Medulla oblongata (tissue), 1 donor: ENCODE measurements around the gene APOO.

Source experiments
- DNase-seq: peaks from one replicate; pipeline ENCODE4 v3.0.0-alpha.2; 2015; ENCODE audit errors: extremely low spot score

APOO gene

DNA sequence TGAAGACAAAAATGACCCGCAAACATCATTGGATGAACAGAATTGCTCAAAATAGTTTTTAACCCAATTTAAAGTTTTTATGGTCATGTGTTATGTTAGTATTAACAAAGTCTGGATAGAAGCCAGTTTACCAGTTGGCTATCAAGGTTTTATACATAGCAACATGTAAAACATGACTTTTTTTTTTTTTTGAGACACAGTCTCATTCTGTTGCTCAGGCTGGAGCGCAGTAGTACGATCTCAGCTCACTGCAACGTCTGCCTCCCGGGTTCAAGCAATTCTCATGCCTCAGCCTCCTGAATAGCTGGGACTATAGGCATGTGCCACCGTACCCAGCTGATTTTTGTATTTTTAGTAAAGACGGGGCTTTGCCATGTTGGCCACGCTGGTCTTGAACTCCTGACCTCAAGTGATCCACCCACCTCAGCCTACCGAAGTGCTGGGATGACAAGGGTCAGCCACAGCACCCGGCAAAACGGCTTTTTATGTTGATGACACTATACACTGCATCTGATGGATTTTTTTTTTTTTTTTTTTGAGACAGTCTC is 121.4 kb downstream of the APOO start:
- DNase-seq, result no peak

DNA sequence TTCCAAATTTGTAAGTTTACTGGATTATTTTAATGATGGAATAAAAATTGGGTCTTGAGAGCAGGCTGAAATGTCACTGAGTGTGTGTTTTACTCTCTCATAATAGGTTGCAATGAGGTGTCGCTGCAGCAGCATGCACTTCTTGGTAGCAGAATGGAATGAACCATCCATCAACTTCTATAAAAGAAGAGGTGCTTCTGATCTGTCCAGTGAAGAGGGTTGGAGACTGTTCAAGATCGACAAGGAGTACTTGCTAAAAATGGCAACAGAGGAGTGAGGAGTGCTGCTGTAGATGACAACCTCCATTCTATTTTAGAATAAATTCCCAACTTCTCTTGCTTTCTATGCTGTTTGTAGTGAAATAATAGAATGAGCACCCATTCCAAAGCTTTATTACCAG is 122.2 kb downstream of the APOO start:
- DNase-seq, result no peak

DNA sequence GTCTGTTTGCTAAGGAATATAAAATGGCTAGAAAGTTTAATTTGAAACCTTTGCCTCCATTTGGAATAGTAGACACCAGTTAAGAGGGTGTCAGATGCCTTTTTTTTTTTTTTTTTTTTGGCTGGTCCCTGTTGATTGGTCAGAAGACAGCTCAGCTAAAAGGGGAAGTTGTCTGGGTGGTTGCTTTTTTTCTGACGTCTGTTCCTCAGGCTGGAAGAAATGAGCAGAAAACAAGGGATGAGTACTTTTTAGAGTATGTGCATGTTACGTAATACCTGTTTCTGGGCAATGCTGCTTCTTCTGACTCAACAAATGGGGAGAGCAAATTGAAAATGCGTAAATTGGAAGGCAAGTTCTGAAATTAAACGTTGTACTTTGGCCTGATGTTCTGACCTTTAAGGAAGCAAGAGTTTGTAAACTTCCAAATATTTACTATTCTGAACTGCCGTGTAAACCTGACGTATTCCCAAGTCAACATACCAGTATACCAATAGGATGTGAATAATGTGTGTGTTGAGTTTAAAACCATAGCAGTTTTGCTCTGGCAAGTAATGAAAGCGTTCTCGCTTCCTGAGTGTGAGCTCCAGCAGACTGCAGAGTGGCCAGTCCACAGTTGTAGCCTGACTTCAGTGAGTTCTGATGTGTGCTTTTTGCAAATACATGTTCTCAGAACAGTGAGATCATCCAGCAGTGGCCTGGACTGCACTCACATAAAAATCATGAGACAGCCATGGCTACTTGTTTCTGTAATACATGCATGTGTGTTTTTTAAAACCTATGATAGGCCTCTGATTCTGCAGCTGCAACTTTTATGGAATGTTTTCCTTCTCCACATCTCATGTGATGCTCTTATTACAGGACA is 123.0 kb downstream of the APOO start:
- no peak for DNase-seq

DNA sequence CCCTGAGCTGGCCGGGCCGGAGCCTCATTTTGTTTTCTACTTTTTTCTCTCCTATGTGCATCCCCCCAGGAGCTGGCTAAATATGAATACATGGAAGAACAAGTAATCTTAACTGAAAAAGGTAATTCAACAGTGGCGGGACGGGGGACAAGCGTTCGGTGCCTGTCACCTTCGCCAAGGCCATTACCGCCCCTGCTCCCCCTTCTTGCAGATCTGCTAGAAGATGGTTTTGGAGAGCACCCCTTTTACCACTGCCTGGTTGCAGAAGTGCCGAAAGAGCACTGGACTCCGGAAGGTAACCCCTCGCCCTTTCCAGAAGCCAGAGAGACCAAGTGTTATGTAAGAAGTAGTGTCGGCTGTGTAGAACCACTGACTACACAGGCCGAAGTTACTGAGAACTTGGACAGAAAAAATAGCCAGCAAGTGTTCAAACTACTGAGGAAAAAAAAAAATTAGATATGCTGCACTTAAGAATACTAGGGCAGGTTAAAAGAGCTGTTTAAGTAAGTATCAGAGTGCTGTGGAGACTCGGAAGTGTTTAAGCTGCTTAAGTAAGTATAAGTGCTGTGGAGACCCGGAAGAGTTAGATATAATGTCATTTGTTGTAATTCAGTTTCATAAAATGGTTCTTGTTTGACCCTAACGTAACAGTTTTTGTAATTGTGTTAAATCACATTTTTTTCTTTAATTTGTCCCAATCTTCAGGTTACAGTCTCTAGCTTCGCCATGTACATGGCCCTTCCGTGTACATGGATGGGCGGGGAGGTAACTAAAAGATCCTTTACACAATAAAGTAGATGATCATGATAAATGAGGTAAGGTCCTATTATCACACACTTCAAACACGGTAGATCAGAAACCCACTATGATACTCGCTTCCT is 123.9 kb downstream of the APOO start:
- DNase-seq, result no peak
